PC-9 (cell line): ENCODE data around the gene FCRL6. TPM values are rescaled to one million over a fixed set of nuclear protein-coding genes. Genes with fewer than 3 reads are reported as not detected.

Experiments used
- BruUV-seq: library from RNA; stranded (reverse); fragments of 400-500 nt; replicated peaks from 2 replicates; lab custom pipeline; 2021; lab: Mats Ljungman, UMichigan
- CTCF ChIA-PET: fragments of 300-600 bp; sonication (Branson Sonifier 250); formaldehyde crosslinking; loops from one replicate; lab custom pipeline; 2022; ENCODE audit warnings: antibody characterized with exemption; lab: Charles Lee
- POLR2A ChIA-PET: fragments of 300-600 bp; sonication (Branson Sonifier 250); formaldehyde crosslinking; loops from one replicate; lab custom pipeline; 2022; ENCODE audit warnings: antibody characterized with exemption; ENCODE audit not compliant: unreplicated experiment; lab: Charles Lee
- DNase-seq, 2 experiments: peaks; one replicate each; pipeline versions ENCODE4 v3.0.0 to v3.0.0-alpha.2; 2015 to 2022; ENCODE audit warnings: mixed read lengths in 1 of 2
- H2AFZ ChIP-seq: fragments of 200-600 bp; sonication (generic); 2 replicates; pipeline ENCODE4 v1.8.1; 2017; ENCODE audit warnings: antibody characterized with exemption
- H3F3A ChIP-seq: fragments of 200-600 bp; sonication (generic); 2 replicates; pipeline ENCODE4 v1.8.1; 2017; ENCODE audit warnings: antibody characterized with exemption, mild to moderate bottlenecking, low read depth; ENCODE audit not compliant: insufficient read depth
- H3K27ac ChIP-seq: fragments of 200-600 bp; sonication (generic); 2 replicates; pipeline ENCODE4 v1.6.1; 2016; ENCODE audit warnings: mixed run types
- H3K27me3 ChIP-seq: fragments of 200-600 bp; sonication (generic); 2 replicates; pipeline ENCODE4 v1.6.1; 2016; ENCODE audit warnings: low read depth, mixed run types; ENCODE audit not compliant: insufficient read depth
- H3K36me3 ChIP-seq: fragments of 200-600 bp; sonication (generic); 2 replicates; pipeline ENCODE4 v1.6.1; 2016; ENCODE audit warnings: low read depth, mixed run types
- H3K4me1 ChIP-seq: fragments of 200-600 bp; sonication (generic); replicated peaks from 2 replicates; pipeline ENCODE4 v1.6.1; 2016; ENCODE audit warnings: mixed run types; ENCODE audit not compliant: insufficient read depth
- H3K4me2 ChIP-seq: fragments of 200-600 bp; sonication (generic); 2 replicates; pipeline ENCODE4 v1.6.1; 2017; ENCODE audit warnings: mixed run types
- H3K4me3 ChIP-seq: fragments of 200-600 bp; sonication (generic); 2 replicates; pipeline ENCODE4 v1.6.1; 2016; ENCODE audit warnings: mixed run types
- H3K79me2 ChIP-seq: fragments of 200-600 bp; sonication (generic); 2 replicates; pipeline ENCODE4 v1.6.1; 2017; ENCODE audit warnings: low read depth, mixed run types
- H3K9me2 ChIP-seq: fragments of 200-600 bp; sonication (generic); 2 replicates; pipeline ENCODE4 v1.8.1; 2017; ENCODE audit warnings: mild to moderate bottlenecking; ENCODE audit not compliant: insufficient read depth
- H3K9me3 ChIP-seq: fragments of 200-600 bp; sonication (generic); 2 replicates; pipeline ENCODE4 v1.8.1; 2016; ENCODE audit warnings: low read depth; ENCODE audit not compliant: insufficient read depth
- H4K20me1 ChIP-seq: fragments of 200-600 bp; sonication (generic); 2 replicates; pipeline ENCODE4 v1.8.1; 2017; ENCODE audit not compliant: insufficient read depth
- CTCF ChIP-seq: fragments of 200-600 bp; sonication (generic); conservative IDR thresholded peaks from 2 replicates; pipeline ENCODE4 v1.6.1; 2017; ENCODE audit warnings: mixed run types, antibody characterized with exemption, mild to moderate bottlenecking, moderate library complexity
- EZH2 ChIP-seq: fragments of 200-600 bp; sonication (generic); IDR thresholded peaks from 2 replicates; pipeline ENCODE4 v1.8.0; 2017; ENCODE audit warnings: antibody characterized with exemption, low read depth
- intact Hi-C: fragments of 100-400 bp; cut with micrococcal nuclease; formaldehyde crosslinking; loops from one replicate; pipeline ENCODE4 v1.10.0; 2022; ENCODE audit not compliant: unreplicated experiment
- total RNA-seq: library from RNA; stranded (reverse); gene quantifications from 2 replicates; pipeline ENCODE4 v1.2.3, GENCODE V29; 2021

Gene FCRL6
- total RNA-seq, 1 experiment from 2014 or later: not detected

DNA sequence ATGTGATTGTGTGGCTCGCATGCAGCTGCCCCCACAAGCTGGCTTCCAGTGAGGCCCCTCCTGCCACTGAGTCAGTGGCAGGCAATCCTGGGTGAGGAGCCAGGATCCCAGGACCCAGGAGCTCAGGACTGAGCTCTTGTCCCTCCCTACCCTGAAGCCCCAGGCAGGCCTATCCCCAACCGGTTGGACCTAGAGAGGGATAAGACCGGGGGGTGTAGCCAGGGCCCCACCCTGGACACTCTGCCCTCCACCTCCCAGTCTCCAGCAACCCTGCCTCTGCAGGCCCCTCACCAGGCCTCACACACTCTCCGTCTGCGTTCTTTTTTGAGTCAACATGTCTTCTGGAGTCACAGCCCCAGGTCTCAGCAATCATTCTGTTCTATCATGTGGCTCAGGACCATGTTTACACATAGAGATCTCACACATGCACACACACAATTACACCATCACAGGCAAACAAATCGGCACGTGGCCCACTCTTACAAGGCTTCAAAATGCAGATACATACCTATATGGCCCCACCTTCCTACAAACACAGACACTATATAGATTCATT is 57.7 kb downstream of the FCRL6 start:
- BruUV-seq: no TSS peak
- intact Hi-C loops: no loop called here
- POLR2A ChIA-PET: interaction anchor here (0.6 kb wide), 1 partner anchor 262 kb away, joined by 3 read pairs; no protein-coding TSS in a partner anchor
- Histone ChIP-seq H3K79me2 (no peaks in the 10 kb centered on the region), H3K27ac (no peak overlapping the region), H3K27me3 (no peaks in the 10 kb centered on the region), H3K9me2 (no peaks in the 10 kb centered on the region), H3K36me3 (no peaks in the 10 kb centered on the region), H3K4me2 (no peak overlapping the region), H3K9me3 (no peaks in the 10 kb centered on the region), H2AFZ (no peak overlapping the region), H4K20me1 (no peaks in the 10 kb centered on the region), H3F3A (peaks cover 13% of the 10 kb centered on the region; the same call in 1 of the 2 replicates), H3K4me1 (no peaks in the 10 kb centered on the region), H3K4me3 (no peak overlapping the region)
- DNase-seq: no peak
- CTCF ChIA-PET: no interaction called here
- TF ChIP-seq EZH2 (no peak), CTCF (no peak)

DNA sequence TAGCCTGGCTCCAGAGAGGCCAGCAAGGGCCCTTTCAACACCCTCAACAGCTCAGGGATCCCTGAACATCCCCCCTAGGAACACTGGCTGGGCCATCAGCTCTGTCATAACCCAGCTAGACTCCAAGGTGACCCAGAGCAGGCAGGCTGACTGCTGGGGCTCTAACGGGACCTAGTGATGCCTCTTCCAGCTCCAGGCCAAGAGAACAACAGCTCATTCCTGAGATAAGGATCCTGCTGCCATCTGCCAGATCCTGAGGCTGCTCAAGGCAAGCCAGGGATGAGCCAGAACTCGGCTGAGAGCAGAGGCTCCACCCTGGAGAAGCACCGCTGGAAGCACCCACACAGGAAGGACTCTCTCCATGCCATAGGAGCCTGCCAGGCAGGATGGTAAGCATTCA is 58.3 kb downstream of the FCRL6 start:
- H3K9me2 ChIP-seq: no peaks in the 10 kb centered on the region
- H4K20me1 ChIP-seq: no peaks in the 10 kb centered on the region
- DNase-seq: no peak
- H3K79me2 ChIP-seq: no peaks in the 10 kb centered on the region
- H3K4me2 ChIP-seq: no peak overlapping the region
- no peak for TF ChIP-seq CTCF
- no peak for TF ChIP-seq EZH2
- no peaks in the 10 kb centered on the region for H3K9me3 ChIP-seq
- H3F3A ChIP-seq: peaks cover 7% of the 10 kb centered on the region; the same call in 1 of the 2 replicates
- no TSS peak for BruUV-seq
- no peak overlapping the region for H3K4me3 ChIP-seq
- no peak overlapping the region for H3K27ac ChIP-seq
- CTCF ChIA-PET: no interaction called here
- POLR2A ChIA-PET: interaction anchor here (0.6 kb wide), 1 partner anchor 262 kb away, joined by 3 read pairs; no protein-coding TSS in a partner anchor
- no peak overlapping the region for H2AFZ ChIP-seq
- H3K27me3 ChIP-seq: no peaks in the 10 kb centered on the region
- intact Hi-C loops: no loop called here
- no peaks in the 10 kb centered on the region for H3K4me1 ChIP-seq
- no peaks in the 10 kb centered on the region for H3K36me3 ChIP-seq

DNA sequence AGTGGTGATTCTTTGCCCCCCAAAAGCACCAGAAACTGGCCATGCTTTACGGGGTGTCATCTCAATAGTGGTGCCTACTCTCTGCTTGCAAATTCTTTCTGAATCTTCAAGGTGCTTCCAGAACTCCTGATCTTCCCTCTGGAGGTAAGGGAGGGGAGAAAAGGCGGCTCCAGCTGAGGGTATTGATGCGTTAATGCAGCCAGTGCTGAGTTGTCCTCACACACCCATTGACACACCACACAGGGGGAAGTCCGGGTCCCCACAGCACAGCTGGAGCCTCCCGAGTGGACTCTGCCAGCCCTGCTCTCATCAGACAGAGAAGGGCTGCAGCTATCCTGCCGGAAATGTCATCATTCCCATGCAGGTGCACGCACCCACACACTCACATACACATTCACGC is 59.1 kb downstream of the FCRL6 start:
- intact Hi-C loops: no loop called here
- BruUV-seq: no TSS peak
- H3K79me2 ChIP-seq: no peaks in the 10 kb centered on the region
- no peaks in the 10 kb centered on the region for H4K20me1 ChIP-seq
- no peaks in the 10 kb centered on the region for H3K9me2 ChIP-seq
- no peaks in the 10 kb centered on the region for H3K4me1 ChIP-seq
- H2AFZ ChIP-seq: no peak overlapping the region
- H3K27me3 ChIP-seq: no peaks in the 10 kb centered on the region
- H3F3A ChIP-seq: peaks cover 7% of the 10 kb centered on the region; the same call in 1 of the 2 replicates
- TF ChIP-seq CTCF (no peak), EZH2 (no peak)
- POLR2A ChIA-PET: no interaction called here
- no peak overlapping the region for H3K4me3 ChIP-seq
- no peak for DNase-seq
- no peaks in the 10 kb centered on the region for H3K9me3 ChIP-seq
- H3K27ac ChIP-seq: no peak overlapping the region
- CTCF ChIA-PET: no interaction called here
- no peaks in the 10 kb centered on the region for H3K36me3 ChIP-seq
- no peak overlapping the region for H3K4me2 ChIP-seq
